ENCODE measurements around the gene IL1RAPL2. TPM values are rescaled to one million over a fixed set of nuclear protein-coding genes. Genes with fewer than 3 reads are reported as not detected.

The IL1RAPL2 gene
- total RNA-seq, 1 experiment from 2014 or later = not detected

DNA sequence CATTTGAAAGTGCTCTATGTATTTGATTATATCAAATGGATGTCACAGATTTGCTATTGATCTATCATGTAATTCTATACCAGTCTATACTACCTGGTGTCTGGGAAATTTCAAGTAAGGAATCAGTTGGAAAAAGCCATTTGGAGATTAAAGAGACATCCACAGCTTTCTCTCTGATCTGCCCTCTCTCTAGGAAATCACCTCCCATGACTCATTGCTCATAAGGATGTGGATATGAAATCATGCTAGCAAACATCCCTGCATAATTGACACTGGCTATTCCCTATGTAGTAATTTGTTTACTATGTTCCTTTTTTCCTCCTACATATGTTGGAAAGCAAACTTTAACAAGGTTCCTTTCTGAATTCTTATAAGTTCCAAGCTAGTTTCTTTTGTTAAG lies 560.2 kb downstream of the IL1RAPL2 start:
- Histone ChIP-seq H3K4me3 (no peak overlapping the region), H3K27me3 (replicated peaks) (no peaks in the 10 kb centered on the region), H3K36me3 (no peaks in the 10 kb centered on the region), H3K9me3 (replicated peaks) (no peaks in the 10 kb centered on the region), H3K4me1 (replicated peaks) (no peaks in the 10 kb centered on the region), H3K27ac (no peak overlapping the region)
- no peak for DNase-seq (ENCODE audit: low read depth in 1 of 2, low spot score in 2 of 2)

DNA sequence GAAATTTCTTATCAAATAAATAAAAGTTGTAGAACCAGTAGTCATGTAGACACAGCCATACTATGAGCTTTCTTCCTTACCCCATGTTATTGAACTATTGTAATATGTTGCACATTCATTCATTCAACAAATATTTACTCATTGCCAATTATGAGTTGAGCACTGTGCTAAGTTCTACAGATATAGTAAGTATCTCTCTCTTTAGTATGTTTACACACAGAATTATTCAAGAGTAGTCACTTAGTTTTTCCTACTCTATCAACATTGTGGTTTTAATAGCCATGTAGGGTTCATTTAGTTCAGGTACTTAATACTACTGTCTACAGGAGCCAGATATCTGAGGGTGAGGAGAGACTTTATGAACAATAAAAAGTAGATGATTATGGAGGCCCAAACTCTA lies 568.3 kb downstream of the IL1RAPL2 start:
- Histone ChIP-seq H3K4me1 (replicated peaks) (no peaks in the 10 kb centered on the region), H3K4me3 (no peak overlapping the region), H3K27me3 (replicated peaks) (no peaks in the 10 kb centered on the region), H3K36me3 (no peaks in the 10 kb centered on the region), H3K9me3 (replicated peaks) (no peaks in the 10 kb centered on the region), H3K27ac (no peak overlapping the region)
- no peak for DNase-seq (ENCODE audit: low read depth in 1 of 2, low spot score in 2 of 2)

GRCh38 chrX:105136786-105137185 lies 570.8 kb downstream of the IL1RAPL2 start:
- Histone ChIP-seq H3K4me1 (replicated peaks) (no peaks in the 10 kb centered on the region), H3K4me3 (no peak overlapping the region), H3K27me3 (replicated peaks) (no peaks in the 10 kb centered on the region), H3K9me3 (replicated peaks) (no peaks in the 10 kb centered on the region), H3K27ac (no peak overlapping the region), H3K36me3 (no peaks in the 10 kb centered on the region)
- no peak for DNase-seq (ENCODE audit: low read depth in 1 of 2, low spot score in 2 of 2)

DNA sequence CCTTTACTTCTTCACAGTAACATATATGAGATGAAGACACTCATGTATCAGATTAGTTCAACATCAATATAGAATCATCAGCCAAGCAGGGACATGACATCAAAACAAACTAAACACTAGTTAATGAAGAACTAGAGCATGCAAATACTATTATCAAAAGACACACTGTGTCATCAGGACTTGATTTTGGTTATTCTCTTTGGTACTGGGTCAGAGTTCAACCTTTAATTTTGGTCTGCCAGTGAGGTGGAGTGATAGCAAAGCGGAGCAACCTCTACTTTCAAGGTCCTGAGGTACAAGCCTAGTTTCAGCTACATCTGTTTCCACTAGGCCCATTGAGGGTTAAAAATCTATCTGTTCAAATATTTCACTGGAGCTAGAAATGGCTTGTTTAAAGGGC lies 584.0 kb downstream of the IL1RAPL2 start:
- Histone ChIP-seq H3K4me3 (no peak overlapping the region), H3K27me3 (replicated peaks) (no peaks in the 10 kb centered on the region), H3K36me3 (no peaks in the 10 kb centered on the region), H3K9me3 (replicated peaks) (no peaks in the 10 kb centered on the region), H3K4me1 (replicated peaks) (no peaks in the 10 kb centered on the region), H3K27ac (no peak overlapping the region)
- DNase-seq (ENCODE audit: low read depth in 1 of 2, low spot score in 2 of 2) = no peak

- no peaks in the 10 kb centered on the region for H3K4me1 ChIP-seq (replicated peaks)
- no peak for DNase-seq (ENCODE audit: low read depth in 1 of 2, low spot score in 2 of 2)
- no peak overlapping the region for H3K4me3 ChIP-seq
- H3K27ac ChIP-seq = no peak overlapping the region
- H3K36me3 ChIP-seq = no peaks in the 10 kb centered on the region
- H3K9me3 ChIP-seq (replicated peaks) = no peaks in the 10 kb centered on the region
- H3K27me3 ChIP-seq (replicated peaks) = no peaks in the 10 kb centered on the region
Observed at GRCh38 chrX:105150557-105150956, 584.6 kb downstream of the IL1RAPL2 start.

- Histone ChIP-seq H3K27me3 (replicated peaks) (no peaks in the 10 kb centered on the region), H3K4me3 (no peak overlapping the region), H3K36me3 (no peaks in the 10 kb centered on the region), H3K27ac (no peak overlapping the region), H3K4me1 (replicated peaks) (no peaks in the 10 kb centered on the region), H3K9me3 (replicated peaks) (no peaks in the 10 kb centered on the region)
- no peak for DNase-seq (ENCODE audit: low read depth in 1 of 2, low spot score in 2 of 2)
Observed at GRCh38 chrX:105167233-105167632, 601.2 kb downstream of the IL1RAPL2 start.

DNA sequence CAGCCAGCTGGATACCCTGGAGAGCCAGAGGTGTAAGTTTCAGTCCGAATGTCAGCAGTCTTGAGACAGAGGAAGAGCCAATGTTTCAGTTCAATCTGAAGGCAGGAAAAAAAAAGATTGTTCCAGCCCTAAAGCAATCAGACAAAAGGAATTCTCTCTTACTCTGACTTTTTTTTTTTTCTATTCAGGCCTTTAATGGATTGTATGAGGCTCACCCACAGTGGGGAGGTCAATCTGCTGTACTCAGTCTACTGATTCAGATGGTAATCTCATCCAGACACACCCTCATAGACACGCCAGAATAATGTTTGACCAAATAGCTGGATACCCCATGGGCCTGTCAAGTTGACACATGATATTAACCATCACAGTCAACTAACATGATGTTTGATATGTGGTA lies 602.6 kb downstream of the IL1RAPL2 start:
- DNase-seq (ENCODE audit: low read depth in 1 of 2, low spot score in 2 of 2) = no peak
- H3K4me3 ChIP-seq = no peak overlapping the region

GRCh38 chrX:105173071-105173470 lies 607.1 kb downstream of the IL1RAPL2 start:
- Histone ChIP-seq H3K36me3 (no peaks in the 10 kb centered on the region), H3K4me1 (replicated peaks) (no peaks in the 10 kb centered on the region), H3K9me3 (replicated peaks) (no peaks in the 10 kb centered on the region), H3K27me3 (replicated peaks) (no peaks in the 10 kb centered on the region), H3K4me3 (no peak overlapping the region), H3K27ac (no peak overlapping the region)
- DNase-seq (ENCODE audit: low read depth in 1 of 2, low spot score in 2 of 2) = no peak

More for the DNA sequence above, 602.6 kb downstream of the IL1RAPL2 start:
- no peaks in the 10 kb centered on the region for H3K36me3 ChIP-seq
- H3K4me1 ChIP-seq (replicated peaks) = no peaks in the 10 kb centered on the region
- no peaks in the 10 kb centered on the region for H3K27me3 ChIP-seq (replicated peaks)
- H3K27ac ChIP-seq = no peak overlapping the region
- H3K9me3 ChIP-seq (replicated peaks) = no peaks in the 10 kb centered on the region

- Histone ChIP-seq H3K4me1 (replicated peaks) (no peaks in the 10 kb centered on the region), H3K36me3 (no peaks in the 10 kb centered on the region), H3K27me3 (replicated peaks) (no peaks in the 10 kb centered on the region), H3K27ac (no peak overlapping the region), H3K9me3 (replicated peaks) (no peaks in the 10 kb centered on the region), H3K4me3 (no peak overlapping the region)
- DNase-seq (ENCODE audit: low read depth in 1 of 2, low spot score in 2 of 2) = no peak
Observed at GRCh38 chrX:105179644-105180043, 613.6 kb downstream of the IL1RAPL2 start.

DNA sequence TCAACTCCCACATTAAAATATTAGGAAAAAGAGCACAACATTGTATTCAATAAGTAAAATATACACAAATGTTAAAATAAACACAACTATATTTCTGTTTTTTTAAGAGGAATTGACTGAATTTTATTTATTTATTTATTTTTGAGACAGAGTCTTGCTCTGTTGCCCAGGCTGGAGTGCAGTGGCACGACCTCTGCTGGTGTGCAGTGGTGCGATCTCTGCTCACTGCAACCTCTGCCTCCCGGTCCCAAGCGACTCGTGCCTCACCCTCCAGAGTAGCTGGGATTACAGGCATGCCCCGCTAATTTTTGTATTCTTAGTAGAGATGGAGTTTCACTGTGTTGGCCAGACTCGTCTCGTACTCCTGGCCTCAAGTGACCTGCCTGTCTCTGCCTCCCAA lies 623.1 kb downstream of the IL1RAPL2 start:
- Histone ChIP-seq H3K36me3 (no peaks in the 10 kb centered on the region), H3K4me3 (no peak overlapping the region), H3K27me3 (replicated peaks) (no peaks in the 10 kb centered on the region), H3K27ac (no peak overlapping the region), H3K9me3 (replicated peaks) (no peaks in the 10 kb centered on the region), H3K4me1 (replicated peaks) (no peaks in the 10 kb centered on the region)
- no peak for DNase-seq (ENCODE audit: low read depth in 1 of 2, low spot score in 2 of 2)

DNA sequence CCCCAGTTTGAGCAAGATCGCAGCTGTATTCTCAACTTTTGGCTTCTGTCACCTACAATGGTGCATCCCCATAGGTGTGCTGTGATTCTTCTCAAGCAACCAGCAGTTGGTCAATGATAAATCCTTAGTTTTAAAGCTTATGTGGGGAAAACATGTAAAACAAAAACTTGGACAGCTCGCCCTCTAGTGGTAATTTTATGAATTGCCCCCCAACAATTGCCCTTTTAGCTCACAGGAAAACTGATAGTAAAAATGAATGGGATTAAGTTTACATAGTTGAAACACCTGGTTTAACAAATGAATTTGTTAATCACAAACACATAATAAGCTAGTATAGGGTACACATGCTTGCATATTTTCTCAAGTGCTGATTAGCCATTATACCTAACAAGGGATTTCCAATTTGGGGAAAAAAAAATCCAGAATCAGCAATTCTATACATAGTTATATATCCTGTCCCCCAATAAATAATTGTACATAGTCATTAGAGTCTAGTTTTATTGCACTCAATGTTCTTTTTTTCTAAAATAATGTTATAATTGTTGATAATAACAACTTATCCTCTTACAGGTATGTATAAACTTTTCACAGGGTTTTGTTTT lies 624.4 kb downstream of the IL1RAPL2 start:
- DNase-seq (ENCODE audit: low read depth in 1 of 2, low spot score in 2 of 2) = peak in 1 of 2 experiments; percentile 15
- Histone ChIP-seq H3K36me3 (no peaks in the 10 kb centered on the region), H3K27ac (no peak overlapping the region), H3K9me3 (replicated peaks) (no peaks in the 10 kb centered on the region), H3K27me3 (replicated peaks) (no peaks in the 10 kb centered on the region), H3K4me1 (replicated peaks) (no peaks in the 10 kb centered on the region), H3K4me3 (no peak overlapping the region)

DNA sequence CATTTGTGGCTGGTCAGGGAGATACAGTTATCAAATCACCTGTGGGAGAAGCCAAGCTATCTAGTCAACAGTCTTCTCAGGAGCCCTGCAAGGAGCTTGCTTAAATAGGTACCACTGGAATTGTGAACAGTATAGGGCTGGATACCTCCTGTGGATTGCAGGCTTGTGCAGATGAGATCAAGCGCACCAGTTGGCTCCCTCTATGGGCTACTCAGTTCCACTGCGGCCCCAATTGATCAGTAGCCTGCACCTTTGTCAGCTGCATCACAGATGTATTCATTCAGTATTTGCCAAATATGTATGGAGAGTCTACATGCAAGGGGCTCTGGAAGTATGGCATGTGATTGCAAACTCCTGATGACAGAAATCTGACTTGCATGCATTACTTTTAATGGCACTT lies 625.9 kb downstream of the IL1RAPL2 start:
- no peak overlapping the region for H3K4me3 ChIP-seq
- H3K27ac ChIP-seq = no peak overlapping the region
- H3K9me3 ChIP-seq (replicated peaks) = no peaks in the 10 kb centered on the region
- H3K4me1 ChIP-seq (replicated peaks) = no peaks in the 10 kb centered on the region
- no peaks in the 10 kb centered on the region for H3K27me3 ChIP-seq (replicated peaks)
- no peaks in the 10 kb centered on the region for H3K36me3 ChIP-seq
- DNase-seq (ENCODE audit: low read depth in 1 of 2, low spot score in 2 of 2) = no peak

DNA sequence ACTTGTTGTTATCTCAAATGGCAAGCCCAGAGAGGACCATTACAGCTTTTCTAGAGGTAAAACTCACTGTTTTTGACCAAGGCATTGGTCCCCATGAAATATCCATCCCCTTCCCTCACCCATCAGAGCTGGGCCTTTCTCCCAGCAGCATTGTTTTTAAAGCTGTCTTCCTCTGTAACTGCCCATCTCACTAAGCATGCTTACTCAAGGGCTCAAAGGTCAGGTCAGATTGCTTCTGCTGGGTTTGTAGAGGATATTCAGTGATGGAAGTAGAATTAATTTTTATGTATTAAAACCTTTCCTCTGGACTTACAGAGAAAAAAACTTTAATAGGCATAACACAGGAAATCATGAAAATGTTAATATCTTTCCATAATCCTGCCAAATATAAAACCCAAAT lies 643.4 kb downstream of the IL1RAPL2 start:
- Histone ChIP-seq H3K4me3 (no peak overlapping the region), H3K27ac (no peak overlapping the region), H3K4me1 (replicated peaks) (no peaks in the 10 kb centered on the region), H3K27me3 (replicated peaks) (no peaks in the 10 kb centered on the region), H3K36me3 (no peaks in the 10 kb centered on the region), H3K9me3 (replicated peaks) (no peaks in the 10 kb centered on the region)
- no peak for DNase-seq (ENCODE audit: low read depth in 1 of 2, low spot score in 2 of 2)

DNA sequence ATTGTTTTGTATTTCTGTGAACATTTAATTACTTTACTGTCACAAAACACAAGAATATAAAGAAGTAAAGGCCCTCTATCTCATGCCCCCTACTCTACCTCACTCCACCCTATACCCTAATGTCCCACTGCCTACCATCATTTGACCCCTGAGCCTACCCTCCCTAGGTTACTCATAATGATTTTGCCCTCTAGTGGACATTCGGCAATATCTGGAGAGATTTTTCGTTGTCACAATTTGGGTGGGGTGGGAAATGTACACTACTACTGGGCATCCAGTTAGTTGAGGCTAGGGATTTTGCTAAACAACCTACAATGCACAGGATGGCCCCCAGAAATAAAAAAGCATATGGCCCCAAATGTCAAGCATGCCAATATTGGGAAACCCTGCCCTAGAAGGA lies 644.3 kb downstream of the IL1RAPL2 start:
- DNase-seq (ENCODE audit: low read depth in 1 of 2, low spot score in 2 of 2) = no peak
- H3K36me3 ChIP-seq = no peaks in the 10 kb centered on the region
- no peak overlapping the region for H3K27ac ChIP-seq
- H3K9me3 ChIP-seq (replicated peaks) = no peaks in the 10 kb centered on the region
- no peaks in the 10 kb centered on the region for H3K4me1 ChIP-seq (replicated peaks)
- no peak overlapping the region for H3K4me3 ChIP-seq
- no peaks in the 10 kb centered on the region for H3K27me3 ChIP-seq (replicated peaks)

DNA sequence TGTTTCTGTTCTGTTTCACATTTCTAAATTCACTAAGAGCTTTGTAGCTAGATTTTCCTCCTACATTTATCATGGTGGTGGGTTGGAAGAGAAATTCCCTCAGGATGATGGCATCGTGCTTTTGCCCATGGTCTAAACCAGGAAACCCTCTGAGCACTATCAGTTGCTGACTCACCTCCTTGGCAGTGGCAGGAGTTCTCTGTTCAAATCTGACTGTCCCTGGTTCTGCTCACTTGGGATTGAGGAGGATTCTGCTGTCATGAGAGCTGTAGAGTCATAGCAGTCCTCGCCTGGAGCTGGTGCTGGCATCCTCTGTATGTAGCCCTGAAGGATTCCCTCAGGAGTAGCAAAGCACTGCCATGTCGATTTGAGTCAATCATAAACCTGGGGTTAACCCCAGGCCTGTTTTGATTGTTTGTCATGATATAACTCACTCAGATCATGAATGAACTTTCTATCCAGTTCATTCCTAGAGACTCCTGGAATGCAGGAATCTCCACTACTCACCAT lies 645.1 kb downstream of the IL1RAPL2 start:
- H3K27me3 ChIP-seq (replicated peaks) = no peaks in the 10 kb centered on the region
- H3K9me3 ChIP-seq (replicated peaks) = no peaks in the 10 kb centered on the region
- H3K4me1 ChIP-seq (replicated peaks) = no peaks in the 10 kb centered on the region
- no peak for DNase-seq (ENCODE audit: low read depth in 1 of 2, low spot score in 2 of 2)
- H3K27ac ChIP-seq = no peak overlapping the region
- no peak overlapping the region for H3K4me3 ChIP-seq
- no peaks in the 10 kb centered on the region for H3K36me3 ChIP-seq

Measured in SJSA1 (cell line).